Activated gamma-delta T cell treated with Interleukin-2 at 50 U/mL for 16 hours (primary cell): ENCODE measurements around the gene RCOR2.
A peak's percentile ranks its signal among the peaks of the same experiment; 100 is the strongest.

Experiments used
- DNase-seq: peaks from one replicate; pipeline ENCODE4 v3.0.0-alpha.2; 2020

Gene RCOR2

GRCh38 chr11:63922673-63923192 lies 5.8 kb upstream of the RCOR2 start:
- no peak for DNase-seq

- peak; percentile 35 for DNase-seq
Observed at GRCh38 chr11:63920939-63921417, 4.0 kb upstream of the RCOR2 start.

- no peak for DNase-seq
Observed at GRCh38 chr11:63920126-63920938, 3.4 kb upstream of the RCOR2 start.

GRCh38 chr11:63919267-63920125 lies 2.5 kb upstream of the RCOR2 start:
- DNase-seq = no peak

GRCh38 chr11:63918507-63919191 lies 1.7 kb upstream of the RCOR2 start:
- no peak for DNase-seq

GRCh38 chr11:63917692-63918506 lies 935 bp upstream of the RCOR2 start:
- DNase-seq = peak; percentile 30

GRCh38 chr11:63915961-63916836 lies 765 bp downstream of the RCOR2 start:
- peak; percentile 31 for DNase-seq

- DNase-seq = no peak
Observed at GRCh38 chr11:63914896-63915691, 1.9 kb downstream of the RCOR2 start.

GRCh38 chr11:63913866-63914830 lies 2.8 kb downstream of the RCOR2 start:
- DNase-seq = no peak

GRCh38 chr11:63912678-63913077 lies 4.3 kb downstream of the RCOR2 start:
- no peak for DNase-seq

- no peak for DNase-seq
Observed at GRCh38 chr11:63911876-63912275, 5.1 kb downstream of the RCOR2 start.

- DNase-seq = no peak
Observed at GRCh38 chr11:63911440-63911839, 5.5 kb downstream of the RCOR2 start.

- DNase-seq = no peak
Observed at GRCh38 chr11:63910675-63911074, 6.3 kb downstream of the RCOR2 start.

- DNase-seq = no peak
Observed at GRCh38 chr11:63909591-63910506, 7.1 kb downstream of the RCOR2 start.

- DNase-seq = no peak
Observed at GRCh38 chr11:63908631-63909401, 8.1 kb downstream of the RCOR2 start.

- no peak for DNase-seq
Observed at GRCh38 chr11:63907808-63908530, 9.0 kb downstream of the RCOR2 start.
